ENCODE results near the gene PDE4D. TPM values are rescaled to one million over a fixed set of nuclear protein-coding genes. Genes with fewer than 3 reads are reported as not detected.

Gene PDE4D
- total and polyA plus RNA-seq, 11 donors = 5.2 to 68.3 (median 42.1) TPM

GRCh38 chr5:59843511-59844213 is 49.9 kb downstream of the PDE4D start:
- Histone ChIP-seq H3K36me3 (no peaks in the 10 kb centered on the region), H3K27ac (no peak overlapping the region), H3K27me3 (no peaks in the 10 kb centered on the region), H3K4me3 (no peak overlapping the region), H3K4me1 (no peaks in the 10 kb centered on the region), H3K9me3 (no peaks in the 10 kb centered on the region)
- TF ChIP-seq POLR2A (IDR thresholded peaks at IDR 0.05) (no peak), CTCF (IDR thresholded peaks at IDR 0.05) (no peak)
- intact Hi-C loops (cut with DNase I) = no loop called here
- 95 to 100% (median 98%) methylated on average over 1 of the region's 1 CpG for WGBS, 4 donors
- DNase-seq = no peak
- ATAC-seq = no peak

- no peak for TF ChIP-seq CTCF (IDR thresholded peaks at IDR 0.05)
- TF ChIP-seq POLR2A (IDR thresholded peaks at IDR 0.05) = no peak
- Histone ChIP-seq H3K27ac (no peak overlapping the region), H3K36me3 (no peaks in the 10 kb centered on the region), H3K4me1 (no peaks in the 10 kb centered on the region), H3K4me3 (no peak overlapping the region), H3K27me3 (no peaks in the 10 kb centered on the region), H3K9me3 (no peaks in the 10 kb centered on the region)
- 38 to 47% (median 38%) methylated on average over 1 of the region's 1 CpG for WGBS, 4 donors
- ATAC-seq = no peak
- intact Hi-C loops (cut with DNase I) = no loop called here
- no peak for DNase-seq
These were observed 50.5 kb downstream of the PDE4D start for GRCh38 chr5:59842999-59843398.

- DNase-seq = no peak
- TF ChIP-seq POLR2A (IDR thresholded peaks at IDR 0.05) = no peak
- no peak for TF ChIP-seq CTCF (IDR thresholded peaks at IDR 0.05)
- no peak for ATAC-seq
- no peaks in the 10 kb centered on the region for H3K4me1 ChIP-seq
- H3K27me3 ChIP-seq = no peaks in the 10 kb centered on the region
- intact Hi-C loops (cut with DNase I) = no loop called here
- H3K4me3 ChIP-seq = no peak overlapping the region
- H3K27ac ChIP-seq = no peak overlapping the region
- 11 to 25% (median 17%) methylated on average over 3 of the region's 3 CpGs for WGBS, 4 donors
- no peaks in the 10 kb centered on the region for H3K36me3 ChIP-seq
- H3K9me3 ChIP-seq = no peaks in the 10 kb centered on the region
These were observed 53.3 kb downstream of the PDE4D start for GRCh38 chr5:59840200-59840601.

DNA sequence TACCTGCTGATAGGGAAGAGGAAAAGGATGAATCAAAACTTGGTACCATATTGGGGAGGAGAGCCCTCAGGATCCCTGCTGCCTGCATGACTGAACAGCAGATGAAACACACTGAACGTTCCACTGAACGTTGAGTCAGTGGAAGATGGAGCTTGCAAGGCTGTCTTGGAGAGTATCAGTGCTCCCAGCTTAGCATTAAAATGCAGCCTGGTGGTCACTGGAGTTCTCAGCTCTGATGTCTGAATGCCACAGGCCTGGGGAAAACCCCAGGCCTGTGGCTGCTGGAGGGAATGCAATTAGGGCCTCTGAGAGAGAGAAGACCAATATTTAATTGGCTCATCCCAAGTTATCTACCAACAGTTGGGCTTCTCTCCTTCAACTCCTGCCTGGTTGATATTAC is 54.5 kb downstream of the PDE4D start:
- Histone ChIP-seq H3K4me3 (no peak overlapping the region), H3K27ac (no peak overlapping the region), H3K4me1 (no peaks in the 10 kb centered on the region), H3K36me3 (no peaks in the 10 kb centered on the region), H3K9me3 (no peaks in the 10 kb centered on the region), H3K27me3 (no peaks in the 10 kb centered on the region)
- TF ChIP-seq CTCF (IDR thresholded peaks at IDR 0.05) (no peak), POLR2A (IDR thresholded peaks at IDR 0.05) (no peak)
- intact Hi-C loops (cut with DNase I) = no loop called here
- DNase-seq = no peak
- no peak for ATAC-seq
- 82 to 91% (median 86%) methylated on average over 2 of the region's 2 CpGs for WGBS, 4 donors

Data from heart left ventricle (tissue), 16 donors.